Mesenchymal stem cell (in vitro differentiated cells and primary cell): ENCODE results near the gene PLS1.
"Not testable (repeated sequence)": the region's sequence is repeated elsewhere in the genome, so short reads cannot be mapped to it uniquely, and the experiment has no call there.

Source experiments
- DNase-seq: peaks from one replicate; pipeline ENCODE4 v3.0.0-alpha.2; 2013
- H2AFZ ChIP-seq: one replicate; pipeline ENCODE4 v1.6.1; 2013; ENCODE audit warnings: low read depth, mild to moderate bottlenecking, control low read depth, inconsistent platforms, low read length, moderate library complexity
- H2AK5ac ChIP-seq: 2 replicates; pipeline ENCODE4 v1.6.1; 2013; ENCODE audit warnings: low read length, moderate library complexity, mild to moderate bottlenecking, inconsistent platforms; ENCODE audit not compliant: severe bottlenecking
- H2BK120ac ChIP-seq: one replicate; pipeline ENCODE4 v1.6.1; 2013; ENCODE audit warnings: low read depth, mild to moderate bottlenecking, inconsistent platforms, low read length, moderate library complexity
- H2BK12ac ChIP-seq, 2 experiments: one replicate each; pipeline ENCODE4 v1.6.1; 2013; ENCODE audit warnings: inconsistent platforms in 2 of 2, low read length in 2 of 2, mild to moderate bottlenecking in 2 of 2, moderate library complexity in 2 of 2, control low read depth in 1 of 2
- H2BK15ac ChIP-seq: one replicate; pipeline ENCODE4 v1.6.1; 2013; ENCODE audit warnings: mild to moderate bottlenecking, low read depth, inconsistent platforms; ENCODE audit not compliant: poor library complexity, severe bottlenecking
- H2BK5ac ChIP-seq: 2 replicates; pipeline ENCODE4 v1.6.1; 2013; ENCODE audit warnings: low read depth, mild to moderate bottlenecking, low read length, control low read depth, inconsistent platforms; ENCODE audit not compliant: poor library complexity, severe bottlenecking
- H3K14ac ChIP-seq, 2 experiments: one replicate each; pipeline ENCODE4 v1.6.1; 2013; ENCODE audit warnings: inconsistent platforms in 2 of 2, low read length in 2 of 2, control low read depth in 1 of 2, mild to moderate bottlenecking in 1 of 2, moderate library complexity in 1 of 2
- H3K18ac ChIP-seq, 2 experiments: one replicate each; pipeline ENCODE4 v1.6.1; 2013; ENCODE audit warnings: inconsistent platforms in 2 of 2, low read length in 2 of 2, control low read depth in 1 of 2, low read depth in 1 of 2, mild to moderate bottlenecking in 1 of 2
- H3K23ac ChIP-seq, 2 experiments: one replicate each; pipeline ENCODE4 v1.6.1; 2013; ENCODE audit warnings: inconsistent platforms in 2 of 2, low read length in 2 of 2, mild to moderate bottlenecking in 2 of 2, moderate library complexity in 2 of 2, control low read depth in 1 of 2
- H3K27ac ChIP-seq: 2 replicates; pipeline ENCODE4 v1.5.1; 2013; ENCODE audit warnings: mild to moderate bottlenecking, moderate library complexity, low read length, control low read depth, inconsistent platforms; ENCODE audit not compliant: poor library complexity, severe bottlenecking
- H3K27me3 ChIP-seq, 2 experiments: 2 replicates each; pipeline versions ENCODE4 v1.6.1 to v1.7.0; 2013; ENCODE audit warnings: low read length in 2 of 2, mild to moderate bottlenecking in 2 of 2, moderate library complexity in 2 of 2, control low read depth in 1 of 2, inconsistent platforms in 1 of 2; ENCODE audit not compliant: control insufficient read depth in 1 of 2, insufficient read depth in 1 of 2
- H3K36me3 ChIP-seq, 2 experiments: 2 replicates each; pipeline versions ENCODE4 v1.6.1 to v1.7.0; 2013; ENCODE audit warnings: low read length in 2 of 2, control low read depth in 1 of 2, inconsistent platforms in 1 of 2, low read depth in 1 of 2, mild to moderate bottlenecking in 1 of 2; ENCODE audit not compliant: insufficient read depth in 2 of 2, control insufficient read depth in 1 of 2
- H3K4ac ChIP-seq, 2 experiments: one replicate each; pipeline ENCODE4 v1.6.1; 2013; ENCODE audit warnings: inconsistent platforms in 2 of 2, low read length in 2 of 2, mild to moderate bottlenecking in 2 of 2, moderate library complexity in 2 of 2, control low read depth in 1 of 2, low read depth in 1 of 2
- H3K4me1 ChIP-seq: 2 replicates; pipeline ENCODE4 v1.6.1; 2013; ENCODE audit warnings: low read depth, low read length, control low read depth; ENCODE audit not compliant: control insufficient read depth, insufficient read depth
- H3K4me2 ChIP-seq: 2 replicates; pipeline ENCODE4 v1.6.1; 2013; ENCODE audit warnings: low read length, mild to moderate bottlenecking, inconsistent platforms; ENCODE audit not compliant: poor library complexity, severe bottlenecking
- H3K4me3 ChIP-seq, 2 experiments: 2 replicates each; pipeline versions ENCODE4 v1.5.1 to v1.7.0; 2013; ENCODE audit warnings: low read length in 2 of 2, mild to moderate bottlenecking in 2 of 2, control low read depth in 1 of 2, low read depth in 1 of 2; ENCODE audit not compliant: insufficient read depth in 1 of 2
- H3K79me1 ChIP-seq: replicated peaks from 2 replicates; pipeline ENCODE4 v1.6.1; 2013; ENCODE audit warnings: mild to moderate bottlenecking, control low read depth, low read length, inconsistent platforms; ENCODE audit not compliant: poor library complexity, severe bottlenecking
- H3K9ac ChIP-seq: 2 replicates; pipeline ENCODE4 v1.7.0; 2013; ENCODE audit warnings: mild to moderate bottlenecking, low read length, moderate library complexity
- H3K9me3 ChIP-seq: 2 replicates; pipeline ENCODE4 v1.7.0; 2013; ENCODE audit warnings: mild to moderate bottlenecking, low read length; ENCODE audit not compliant: control insufficient read depth
- H4K8ac ChIP-seq: one replicate; pipeline ENCODE4 v1.6.1; 2013; ENCODE audit warnings: inconsistent platforms, mild to moderate bottlenecking, low read length, moderate library complexity
- H4K91ac ChIP-seq: one replicate; pipeline ENCODE4 v1.6.1; 2013; ENCODE audit warnings: mild to moderate bottlenecking, low read length, inconsistent platforms
- WGBS: methylation state at CpG from one replicate; pipeline ENCODE4 v1.1.7; 2013; ENCODE audit warnings: mixed read lengths; 5-methylcytosine and 5-hydroxymethylcytosine counted together

PLS1 gene

DNA sequence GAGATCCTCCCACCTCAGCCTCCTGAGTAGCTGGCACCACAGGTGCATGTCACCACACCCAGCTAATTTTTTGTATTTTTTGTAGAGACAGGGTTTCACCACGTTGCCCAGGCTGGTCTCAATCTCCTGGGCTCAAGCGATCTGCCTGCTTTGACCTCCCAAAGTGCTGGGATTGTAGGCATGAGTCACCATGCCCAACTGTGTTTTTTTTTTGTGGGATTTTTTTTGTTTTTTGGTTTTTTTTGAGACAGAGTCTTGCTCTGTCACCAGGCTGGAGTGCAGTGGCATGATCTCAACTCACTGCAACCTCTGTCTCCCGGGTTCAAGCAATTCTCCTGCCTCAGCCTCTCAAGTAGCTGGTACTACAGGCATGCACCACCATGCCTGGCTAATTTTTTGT lies 26.8 kb upstream of the PLS1 start:
- H2BK120ac ChIP-seq, H3K4me1 ChIP-seq, H2BK12ac ChIP-seq, H3K4me2 ChIP-seq, DNase-seq, H2BK15ac ChIP-seq, H3K9ac ChIP-seq, H2AFZ ChIP-seq, H3K18ac ChIP-seq, H3K4ac ChIP-seq, H3K4me3 ChIP-seq, H3K27ac ChIP-seq, H2AK5ac ChIP-seq, H3K23ac ChIP-seq, H3K14ac ChIP-seq, H4K91ac ChIP-seq, H3K27me3 ChIP-seq, H3K9me3 ChIP-seq, H2BK5ac ChIP-seq, H4K8ac ChIP-seq: not testable (repeated sequence)
- H3K36me3 ChIP-seq: peaks cover 5 to 21% of the 10 kb centered on the region in 2 experiments
- H3K79me1 ChIP-seq: peaks cover 29% of the 10 kb centered on the region
- 92% methylated on average over 2 of the region's 3 CpGs for whole genome bisulfite sequencing

DNA sequence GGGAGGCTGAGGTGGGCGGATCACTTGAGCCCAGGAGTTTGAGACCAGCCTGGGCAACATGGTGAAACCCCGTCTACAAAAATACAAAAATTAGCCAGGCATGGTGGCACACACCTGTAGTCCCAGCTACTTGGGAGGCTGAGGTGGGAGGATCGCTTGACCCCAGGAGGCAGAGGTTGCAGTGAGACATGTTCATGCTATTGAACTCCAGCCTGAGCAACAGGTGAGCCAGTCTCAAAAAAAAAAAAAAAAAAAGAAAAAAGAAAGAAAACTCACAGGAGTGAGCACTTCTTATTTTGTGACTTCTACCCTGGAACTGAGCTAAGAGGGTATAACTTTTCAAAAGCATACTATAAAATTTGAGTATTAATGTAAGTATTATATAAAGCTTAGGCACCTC lies 22.0 kb upstream of the PLS1 start:
- not testable (repeated sequence) for H3K27ac ChIP-seq, H3K9me3 ChIP-seq, H4K91ac ChIP-seq, H2BK5ac ChIP-seq, H4K8ac ChIP-seq, H2BK120ac ChIP-seq, H3K4me3 ChIP-seq, H3K9ac ChIP-seq, H2BK12ac ChIP-seq, H2BK15ac ChIP-seq, H3K36me3 ChIP-seq, DNase-seq, H3K27me3 ChIP-seq, H3K4me2 ChIP-seq, H2AK5ac ChIP-seq, H3K23ac ChIP-seq, H3K4me1 ChIP-seq, H3K14ac ChIP-seq, H3K18ac ChIP-seq, H3K4ac ChIP-seq, H2AFZ ChIP-seq
- 96% methylated on average over 3 of the region's 3 CpGs for WGBS
- peaks cover 13% of the 10 kb centered on the region for H3K79me1 ChIP-seq

DNA sequence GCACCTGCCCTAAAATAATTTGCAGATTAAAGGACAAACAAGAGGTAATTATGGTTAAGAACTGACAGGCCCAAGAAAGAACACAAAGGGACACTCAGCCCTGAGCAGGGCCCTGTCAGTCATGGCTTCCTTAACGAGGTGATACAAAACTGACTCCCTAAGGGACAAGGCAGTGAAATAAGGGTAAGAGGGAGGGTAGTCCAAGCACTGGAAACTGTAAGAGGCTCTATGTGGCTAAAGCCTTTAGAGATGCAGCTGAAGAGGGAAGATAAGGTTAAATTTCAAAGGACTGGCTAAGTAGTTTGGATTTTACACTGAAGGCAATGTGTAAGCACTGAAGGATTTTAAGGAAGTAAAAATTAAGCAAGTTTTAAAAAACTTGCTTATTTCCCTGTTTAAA lies 21.5 kb upstream of the PLS1 start:
- Histone ChIP-seq H3K4me1 (no peaks in the 10 kb centered on the region), H3K4me2 (no peak overlapping the region), H2BK5ac (no peak overlapping the region), H2AFZ (no peak overlapping the region), H2BK12ac (no peak overlapping the region), H3K27me3 (no peaks in the 10 kb centered on the region), H4K8ac (no peak overlapping the region), H3K79me1 (peaks cover 12% of the 10 kb centered on the region), H3K36me3 (peaks cover 0 to 5% of the 10 kb centered on the region in 2 experiments), H3K14ac (no peak overlapping the region), H3K4ac (peak overlapping the region in 1 of 2 experiments; percentile 37), H2BK120ac (no peak overlapping the region), H4K91ac (no peak overlapping the region), H3K23ac (no peak overlapping the region), H3K18ac (no peak overlapping the region), H2AK5ac (no peak overlapping the region), H3K9me3 (no peaks in the 10 kb centered on the region), H2BK15ac (no peak overlapping the region), H3K27ac (no peak overlapping the region), H3K9ac (no peak overlapping the region), H3K4me3 (no peak overlapping the region)
- no peak for DNase-seq
- WGBS: 81% methylated on average over 1 of the region's 1 CpG

DNA sequence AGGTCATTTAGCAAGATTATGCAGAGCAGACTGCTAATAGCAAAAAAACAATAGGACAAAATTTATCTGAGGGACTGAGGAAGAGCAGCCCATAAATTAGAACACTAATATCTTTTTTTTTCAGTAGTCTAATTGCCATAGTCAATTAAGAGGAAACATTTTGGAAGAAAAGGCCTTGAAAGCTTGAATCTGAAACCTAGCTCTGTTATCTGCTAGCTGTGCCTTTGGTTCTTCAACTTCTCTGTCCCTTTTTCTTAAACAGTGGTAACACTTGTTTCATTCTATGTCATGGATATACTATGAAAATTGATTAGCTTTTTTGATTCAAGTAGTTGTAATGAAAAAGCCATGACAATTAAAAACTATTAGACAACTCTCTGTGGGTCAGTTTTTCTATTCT lies 19.4 kb upstream of the PLS1 start:
- H2BK120ac ChIP-seq: no peak overlapping the region
- H3K27ac ChIP-seq: no peak overlapping the region
- no peak overlapping the region for H2AK5ac ChIP-seq
- no peak overlapping the region for H2BK15ac ChIP-seq
- no peak overlapping the region for H2AFZ ChIP-seq
- no peak overlapping the region for H3K18ac ChIP-seq
- H3K4me2 ChIP-seq: no peak overlapping the region
- no peak overlapping the region for H2BK5ac ChIP-seq
- peaks cover 12% of the 10 kb centered on the region for H3K79me1 ChIP-seq
- no peak overlapping the region for H3K23ac ChIP-seq
- no peak for DNase-seq
- H3K9me3 ChIP-seq: no peaks in the 10 kb centered on the region
- H3K36me3 ChIP-seq: no peaks in the 10 kb centered on the region
- no peaks in the 10 kb centered on the region for H3K27me3 ChIP-seq
- no peak overlapping the region for H4K91ac ChIP-seq
- H3K9ac ChIP-seq: peak overlapping the region; percentile 99
- peaks cover 2% of the 10 kb centered on the region for H3K4me1 ChIP-seq
- H4K8ac ChIP-seq: no peak overlapping the region
- H3K4me3 ChIP-seq: peak overlapping the region in 1 of 2 experiments; percentile 97
- no peak overlapping the region for H3K4ac ChIP-seq
- H3K14ac ChIP-seq: no peak overlapping the region
- H2BK12ac ChIP-seq: no peak overlapping the region
